Measurements from ENCODE around the gene PIGR. TPM values are rescaled to one million over a fixed set of nuclear protein-coding genes. Genes with fewer than 3 reads are reported as not detected.
"Not testable (repeated sequence)": the region's sequence is repeated elsewhere in the genome, so short reads cannot be mapped to it uniquely, and the experiment has no call there.

The PIGR gene
- total and polyA plus RNA-seq, 10 of the 15 experiments (the other 5 are each of a cell fraction or from before 2014, with no cell fraction given) = 0.96 to 7.6 (median 1.8) TPM

- Histone ChIP-seq H3K27ac (ENCODE audit: control insufficient read depth, insufficient read depth) (peak overlapping the region; percentile 99), H3K79me2 (ENCODE audit: control insufficient read depth, insufficient read depth, low read length) (peaks cover 53% of the 10 kb centered on the region), H3K4me2 (ENCODE audit: control insufficient read depth, insufficient read depth) (peak overlapping the region; percentile 95), H3K4me3 (peak overlapping the region; percentile 6; the same call in 1 of the 2 replicates), H3K4me1 (ENCODE audit: control insufficient read depth, insufficient read depth, low read length) (peaks cover 44% of the 10 kb centered on the region), H3K9ac (ENCODE audit: control insufficient read depth, insufficient read depth, low read length) (peak overlapping the region; percentile 94)
- H3K9me3 ChIP-seq (replicated peaks; ENCODE audit: control insufficient read depth, insufficient read depth, low read length); H2AFZ ChIP-seq (ENCODE audit: control insufficient read depth, low read depth, low read length); H3K27me3 ChIP-seq (replicated peaks in 1 of 2; ENCODE audit: control insufficient read depth in 2 of 2, insufficient read depth in 2 of 2, low read length in 1 of 2); DNase-seq (ENCODE audit: low read depth, low spot score); H3K36me3 ChIP-seq (ENCODE audit: control insufficient read depth in 2 of 2, insufficient read depth in 2 of 2, low read length in 1 of 2); BruUV-seq (replicated peaks); H4K20me1 ChIP-seq (ENCODE audit: control insufficient read depth, insufficient read depth); ATAC-seq: not testable (repeated sequence)
- WGBS (ENCODE audit: insufficient coverage, insufficient replicate concordance, low lambda C conversion rate, missing lambda C conversion rate) = 89% methylated on average over 4 of the region's 4 CpGs
- RAD21 ChIA-PET (ENCODE audit: unreplicated experiment) = interaction anchor here (1.5 to 13.5 kb wide), 8 partner anchors 7 to 154 kb away, joined by 5 to 371 read pairs (median 32); partner anchors contain the start of genes FCMR, IL10 and IL19
- TF ChIP-seq BACH1 (IDR thresholded peaks at IDR 0.05; ENCODE audit: borderline replicate concordance) (peak; percentile 39; the same call in 1 of the 2 replicates), NBN (IDR thresholded peaks at IDR 0.05) (peak; percentile 76; the same call in 1 of the 2 replicates), HDGF (IDR thresholded peaks at IDR 0.05) (peak; percentile 100), BCL3 (IDR thresholded peaks at IDR 0.05; ENCODE audit: borderline replicate concordance, insufficient read depth, low read depth, low read length, poor library complexity, severe bottlenecking) (peak; percentile 91), IRF4 (IDR thresholded peaks at IDR 0.05; ENCODE audit: low read depth, low read length) (0 out of 2 replicates have a peak, but pooled peaks have one; percentile 6), POLR2AphosphoS5 (IDR thresholded peaks at IDR 0.05; ENCODE audit: low read length) (peak; percentile 22; the same call in 1 of the 2 replicates), POU2F2 (IDR thresholded peaks at IDR 0.05; ENCODE audit: borderline replicate concordance, low read depth, low read length) (peak; percentile 18; the same call in 1 of the 3 replicates), PBX3 (IDR thresholded peaks at IDR 0.05; ENCODE audit: insufficient replicate concordance, low read depth, low read length) (peak; percentile 39), WRNIP1 (IDR thresholded peaks at IDR 0.05; ENCODE audit: borderline replicate concordance, low read depth, low read length) (peak; percentile 24; the same call in 1 of the 2 replicates), IRF5 (IDR thresholded peaks at IDR 0.05; ENCODE audit: borderline replicate concordance) (peak; percentile 13; the same call in 1 of the 2 replicates), HCFC1 (IDR thresholded peaks at IDR 0.05; ENCODE audit: low read length) (0 out of 2 replicates have a peak, but pooled peaks have one; percentile 3), MLLT1 (IDR thresholded peaks at IDR 0.05) (peak; percentile 83; the same call in 1 of the 2 replicates)
- in situ Hi-C loops (cut with MboI) = loop anchor here (10.0 kb wide), 1 partner anchor 411 kb away; no protein-coding TSS in a partner anchor
- FAIRE-seq = peak; percentile 99
- SMC1A ChIA-PET (ENCODE audit: uncharacterized antibody, unreplicated experiment) = interaction anchor here (1.0 to 4.3 kb wide), 8 partner anchors 11 to 184 kb away, joined by 3 to 41 read pairs (median 4); partner anchors contain the start of gene PFKFB2
- intact Hi-C loops (cut with micrococcal nuclease; ENCODE audit: unreplicated experiment) = loop anchor here (2.0 to 5.0 kb wide), 3 partner anchors 47 to 242 kb away; partner anchors contain the start of genes FCAMR and MAPKAPK2
- CTCF ChIA-PET = interaction anchor here (1.5 to 13.5 kb wide), 4 partner anchors 7 to 55 kb away, joined by 6 to 643 read pairs (median 16); partner anchors contain the start of gene FCMR
- POLR2A ChIA-PET = interaction anchor here (1.3 to 13.3 kb wide), 2 partner anchors 7 to 9 kb away, joined by 9 to 222 read pairs; partner anchors contain the start of gene FCMR
These were observed 22.2 kb downstream of the PIGR start for GRCh38 chr1:206923961-206924557.
